Fibroblast of lung (primary cell): ENCODE data around the gene SLC39A8.

Experiments
- CTCF ChIP-seq, 2 donors: IDR thresholded peaks in 1 of 2; conservative IDR thresholded peaks in 1 of 2; 1 replicate in 1 of 2; 2 replicates in 1 of 2; pipeline ENCODE4 v1.5.1; 2011 to 2012; ENCODE audit warnings: low read length in 2 of 2, control low read depth in 1 of 2, inconsistent platforms in 1 of 2, low read depth in 1 of 2, mild to moderate bottlenecking in 1 of 2
- EZH2 ChIP-seq: IDR thresholded peaks from 2 replicates; pipeline ENCODE4 v1.5.1; 2012; ENCODE audit warnings: low read length, control low read depth, mild to moderate bottlenecking; ENCODE audit errors: missing control alignments

- TF ChIP-seq CTCF (conservative IDR thresholded peaks at IDR 0.05 in 1 of 2, IDR thresholded peaks at IDR 0.05 in 1 of 2; ENCODE audit: low read depth in 1 of 2, low read length in 2 of 2) (no peak), EZH2 (no peak)
Measured at GRCh38 chr4:102315532-102315931, 29.8 kb downstream of the SLC39A8 start.
